Activated CD4-positive, alpha-beta T cell treated with anti-CD3 and anti-CD28 coated beads, Interleukin-2, amount 50 U/mL, for 4 hours (primary cell): ENCODE data around the gene IMMP2L.
A peak's percentile ranks its signal among the peaks of the same experiment; 100 is the strongest.

Experiments used
- DNase-seq, 2 experiments: peaks; one replicate each; pipeline ENCODE4 v3.0.0-alpha.2; 2020

Gene IMMP2L

DNA sequence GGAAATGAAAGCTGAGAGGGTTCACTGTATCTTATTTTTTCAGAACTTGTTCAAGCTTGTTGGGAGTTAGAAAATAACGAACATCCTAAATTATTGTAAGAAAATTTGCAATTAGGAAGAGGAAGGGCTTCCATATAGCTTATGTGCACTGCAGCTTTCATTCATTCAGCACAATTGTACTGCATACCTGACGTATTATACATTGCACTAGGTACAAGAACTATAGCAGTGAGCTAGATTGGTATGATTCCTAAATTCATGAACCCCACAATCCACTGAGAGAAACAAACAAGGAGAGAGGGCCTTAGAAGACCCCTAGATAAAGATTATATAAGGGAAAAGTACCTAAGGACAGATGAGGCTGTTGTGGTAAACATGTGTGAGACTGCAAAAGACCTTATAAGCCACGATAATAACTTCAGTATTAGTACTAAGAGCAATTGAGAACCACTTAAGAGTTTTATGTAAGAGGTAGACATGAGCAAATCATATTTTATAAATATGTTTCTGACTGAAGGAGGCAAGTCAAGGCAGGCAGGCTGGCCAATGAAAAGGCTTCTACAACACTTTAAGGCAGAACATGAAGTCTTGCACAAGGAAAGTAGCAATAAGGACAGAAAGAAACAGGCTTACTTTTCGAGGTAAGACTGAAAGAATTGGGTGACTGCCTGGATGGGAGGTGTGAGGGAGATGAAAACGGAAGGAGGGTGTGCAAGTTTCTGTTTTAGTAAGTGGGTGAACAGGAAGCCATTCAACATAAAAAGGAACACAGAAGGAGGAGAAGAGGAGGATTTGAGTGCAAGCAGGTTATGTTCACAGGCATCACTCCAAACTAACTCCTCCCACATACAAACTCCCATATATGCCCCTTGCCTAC lies 549.3 kb downstream of the IMMP2L start:
- peak; percentile 12 to 23 for DNase-seq

DNA sequence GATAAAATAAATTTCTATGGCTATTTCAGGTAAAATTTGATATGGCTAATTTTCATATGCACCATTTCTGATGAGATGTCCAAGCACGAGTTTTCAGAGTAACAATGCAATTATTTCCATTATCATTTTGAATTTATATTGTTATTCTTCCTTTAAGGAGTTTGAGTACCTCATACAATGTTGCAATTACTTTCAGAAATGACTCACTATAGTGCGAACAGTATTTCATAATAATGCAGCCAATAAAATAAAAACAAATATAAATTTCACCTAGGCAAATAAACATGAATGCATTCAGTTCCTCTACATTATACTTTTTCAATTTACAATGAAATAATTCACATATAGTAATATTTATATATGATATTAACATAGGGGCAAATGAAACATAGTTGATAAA lies 550.1 kb downstream of the IMMP2L start:
- DNase-seq, result no peak

DNA sequence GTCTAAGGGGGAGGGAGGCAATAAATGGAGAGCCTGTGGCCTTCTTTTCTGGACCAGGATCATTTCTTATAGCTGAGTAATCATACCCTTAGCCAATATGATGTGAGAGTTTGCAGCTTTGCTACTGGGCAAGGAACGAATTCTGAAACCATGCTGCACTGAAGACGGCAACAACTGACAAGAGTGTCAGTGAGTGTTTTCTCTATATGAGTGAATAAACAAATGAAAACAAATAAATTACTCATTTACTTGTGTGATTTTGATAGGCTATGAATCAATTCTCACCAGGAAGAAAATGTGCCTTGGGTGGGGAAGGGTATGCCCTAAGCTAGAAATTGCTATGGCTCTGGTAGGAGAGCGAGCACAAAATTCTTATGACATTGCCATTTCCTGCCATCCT lies 550.8 kb downstream of the IMMP2L start:
- no peak for DNase-seq

DNA sequence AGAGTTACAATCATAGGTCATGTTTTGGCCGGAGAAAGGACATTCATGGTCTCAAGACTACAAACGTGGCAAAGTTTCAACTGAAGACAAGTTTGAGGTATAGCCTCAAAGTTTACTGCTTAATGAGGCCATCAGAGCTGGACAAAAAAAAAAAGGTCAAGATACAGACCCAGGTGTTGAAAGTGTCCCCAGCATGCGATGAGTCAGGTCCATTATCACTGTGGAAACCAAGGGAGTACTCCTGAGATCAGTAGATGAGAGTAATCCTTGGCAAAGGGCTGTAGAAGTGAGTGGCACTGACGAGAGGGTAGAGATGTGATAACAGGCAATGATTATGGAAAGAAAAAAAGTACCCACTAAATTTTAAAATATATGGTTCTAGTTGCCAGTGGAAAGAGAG lies 551.5 kb downstream of the IMMP2L start:
- no peak for DNase-seq

DNA sequence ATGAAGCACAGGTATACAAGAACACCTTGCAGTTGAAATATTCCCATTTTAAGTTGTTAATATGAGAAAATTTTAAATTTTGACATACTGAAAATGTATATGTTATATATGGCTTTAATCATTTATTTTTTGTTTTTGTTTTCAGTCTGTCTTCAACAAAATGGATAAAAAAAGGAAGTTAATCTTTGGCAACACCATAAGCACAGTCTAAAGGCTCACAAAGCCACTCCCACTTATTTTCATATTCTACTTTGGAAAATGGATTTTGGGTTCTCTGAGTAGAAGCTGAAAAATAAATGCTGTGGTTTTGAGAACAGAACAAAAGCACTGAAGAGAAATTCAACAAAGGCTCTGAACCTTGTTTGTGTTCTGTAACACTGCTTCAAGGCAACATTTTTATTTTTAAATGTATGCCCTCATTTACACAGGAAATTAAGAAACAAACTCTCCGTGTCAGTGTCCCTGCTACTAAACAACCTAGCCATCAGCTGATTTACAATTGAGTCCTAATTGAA lies 552.7 kb downstream of the IMMP2L start:
- DNase-seq, result no peak

DNA sequence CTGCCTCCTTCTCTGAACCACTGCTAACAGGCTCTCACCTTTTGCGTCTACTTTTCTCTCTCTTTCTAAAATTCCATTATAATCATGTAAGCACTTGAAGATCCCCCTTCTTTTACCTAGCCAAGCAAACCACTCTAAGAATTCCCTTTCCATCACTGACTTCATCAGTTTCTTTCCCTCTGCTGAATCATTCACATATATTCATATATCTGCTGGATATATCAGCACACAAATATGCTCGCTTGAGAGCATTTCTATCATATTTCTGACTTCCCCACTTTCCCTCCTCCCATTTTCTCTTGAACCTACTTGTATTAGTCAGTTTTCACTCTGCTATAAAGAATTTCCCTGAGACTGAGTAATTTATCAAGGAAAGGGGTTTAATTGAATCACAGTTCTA lies 555.6 kb downstream of the IMMP2L start:
- no peak for DNase-seq

DNA sequence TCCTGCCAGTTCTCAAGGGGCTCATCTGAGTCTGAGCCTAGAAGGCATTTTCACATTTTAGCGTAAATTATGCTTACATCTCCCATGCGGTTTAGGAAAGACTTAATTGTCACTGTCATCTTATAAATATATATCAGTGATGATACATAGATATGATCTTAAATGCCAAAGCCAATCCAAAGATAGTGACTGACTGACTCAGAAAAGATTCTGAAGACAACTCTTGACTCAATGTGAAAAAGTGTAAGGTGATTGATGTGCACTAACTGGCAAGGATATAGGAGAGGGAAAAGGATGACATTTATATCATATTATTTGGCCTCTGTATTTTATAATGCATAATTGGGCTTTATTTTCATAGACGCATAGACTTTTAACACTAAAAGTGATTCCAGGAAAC lies 556.3 kb downstream of the IMMP2L start:
- DNase-seq, result no peak

DNA sequence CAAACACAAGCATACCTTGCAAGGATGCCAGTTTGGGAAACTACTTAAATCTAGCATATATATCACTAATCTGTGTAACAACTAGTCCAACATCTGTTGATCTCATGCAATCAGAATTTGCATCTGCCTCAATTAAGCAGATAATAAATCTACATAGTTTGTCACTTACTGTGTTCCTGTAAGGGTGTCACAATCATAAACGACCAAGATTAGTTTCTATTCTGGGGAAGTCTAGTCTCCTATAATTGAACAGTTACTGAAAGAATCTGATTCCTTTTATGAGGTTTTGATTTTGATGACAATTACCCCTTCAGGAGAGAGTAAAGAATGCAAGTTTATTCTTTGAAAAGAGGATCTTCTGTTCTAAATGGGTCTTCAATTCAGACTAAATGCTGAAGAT lies 556.8 kb downstream of the IMMP2L start:
- no peak for DNase-seq

DNA sequence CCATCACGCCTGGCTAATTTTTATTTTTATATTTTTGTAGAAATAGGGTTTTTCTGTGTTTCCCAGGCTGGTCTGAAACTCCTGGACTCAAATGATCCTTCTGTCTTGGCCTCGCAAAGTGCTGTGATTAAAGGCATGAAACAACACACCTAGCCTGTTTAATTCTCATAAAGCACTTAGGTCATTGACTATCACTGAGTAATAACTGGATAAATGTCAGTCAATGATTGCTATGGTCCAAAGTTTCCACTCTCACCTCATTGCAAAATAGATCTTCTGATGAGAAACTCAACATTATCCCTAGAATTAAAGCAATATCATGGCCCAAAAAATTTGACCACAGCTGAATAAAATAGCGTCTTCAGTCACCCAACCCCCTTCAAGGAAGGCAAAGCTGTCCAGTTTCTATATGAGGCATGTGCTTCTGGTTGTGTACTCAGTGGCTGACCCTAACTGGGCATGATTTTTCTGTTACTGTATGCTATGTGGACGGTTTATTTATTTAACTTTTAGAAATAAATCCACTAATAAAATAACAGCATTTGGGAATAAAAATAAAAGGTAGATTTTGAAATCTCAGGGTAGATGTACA lies 557.9 kb downstream of the IMMP2L start:
- DNase-seq, result no peak

DNA sequence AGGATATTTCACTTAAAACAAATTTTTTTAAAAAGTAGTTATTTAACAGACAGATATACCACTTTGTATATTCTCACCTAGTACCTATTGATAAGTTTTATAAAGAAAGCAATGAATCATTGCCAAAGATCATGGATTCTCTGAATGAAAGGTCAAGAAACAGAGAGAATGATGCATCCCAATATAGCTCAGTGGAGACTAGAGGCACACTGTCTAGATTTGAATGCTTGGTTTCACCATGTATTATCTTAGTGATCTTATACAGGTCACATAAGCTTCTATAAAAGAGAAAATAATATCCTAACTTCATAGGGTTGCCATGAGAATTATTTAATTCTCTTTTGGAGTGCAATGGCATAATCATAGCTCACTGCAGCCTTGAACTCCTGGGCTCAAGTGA lies 558.4 kb downstream of the IMMP2L start:
- no peak for DNase-seq

DNA sequence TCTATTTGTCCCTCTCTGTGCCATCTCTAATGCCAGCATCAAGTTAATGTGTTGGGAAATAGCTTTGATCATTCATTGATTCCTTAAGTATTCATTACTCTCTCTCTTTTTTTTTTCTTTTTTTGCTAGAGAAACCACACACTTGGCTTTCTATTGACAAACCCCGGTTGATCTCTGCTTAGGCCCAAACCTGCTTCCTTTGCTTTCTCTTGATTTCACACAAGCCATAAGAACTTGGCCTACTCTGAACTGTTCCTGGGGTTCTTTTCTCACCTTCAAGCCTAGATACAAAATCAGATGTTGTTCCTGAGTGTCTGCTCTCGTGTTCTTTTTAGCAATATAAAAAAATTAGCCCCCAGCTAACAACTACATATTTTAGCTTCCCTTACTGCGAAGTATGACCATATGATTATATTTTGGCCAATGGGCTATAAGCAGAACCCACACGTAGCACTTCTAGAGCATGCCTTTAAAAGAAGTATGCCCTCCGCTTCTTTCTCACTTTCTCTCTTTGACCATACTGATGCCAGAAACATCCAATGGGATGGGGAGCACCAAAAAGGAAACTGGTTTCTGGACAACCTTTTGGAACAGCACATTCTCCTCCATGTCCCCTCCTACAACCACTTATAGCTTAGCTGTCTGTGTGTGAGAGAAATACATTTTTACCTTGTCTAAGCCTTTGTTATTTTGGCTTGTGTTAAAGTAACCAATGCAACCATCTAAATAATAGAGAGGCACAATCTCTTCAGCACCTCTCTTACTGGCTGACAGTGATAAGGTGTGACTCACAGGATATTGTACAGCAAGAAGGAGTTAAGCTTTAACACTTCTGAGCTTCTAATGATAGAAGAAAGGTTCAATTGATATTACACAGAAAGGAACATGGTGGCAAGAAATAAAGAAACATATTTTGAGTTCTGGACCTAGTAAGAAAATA lies 568.0 kb downstream of the IMMP2L start:
- no peak for DNase-seq

DNA sequence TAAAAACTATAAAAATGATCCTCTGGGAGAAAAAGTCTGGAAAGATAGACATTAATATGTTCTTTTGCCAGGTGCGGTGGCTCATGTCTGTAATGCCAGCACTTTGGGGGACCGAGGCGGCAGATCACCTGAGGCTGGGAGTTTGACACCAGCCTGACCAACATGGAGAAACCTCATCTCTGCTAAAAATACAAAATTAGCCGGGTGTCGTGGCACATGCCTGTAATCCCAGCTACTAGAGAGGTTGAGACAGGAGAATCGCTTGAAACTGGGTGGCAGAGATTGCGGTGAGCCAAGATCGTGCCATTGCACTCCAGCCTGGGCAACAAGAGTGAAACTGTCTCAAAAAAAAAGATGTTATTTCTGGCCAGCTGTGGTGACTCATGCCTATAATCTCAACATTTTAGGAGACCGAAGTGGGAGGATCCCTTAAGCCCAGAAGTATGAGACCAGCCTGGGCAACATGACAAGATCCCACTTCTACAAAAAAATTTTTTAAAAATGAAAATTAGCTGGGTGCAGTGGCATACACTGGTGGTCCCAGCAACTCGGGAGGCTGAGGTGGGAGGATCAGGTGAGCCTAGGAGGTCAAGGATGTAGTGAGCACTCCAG lies 573.3 kb downstream of the IMMP2L start:
- DNase-seq, result no peak

DNA sequence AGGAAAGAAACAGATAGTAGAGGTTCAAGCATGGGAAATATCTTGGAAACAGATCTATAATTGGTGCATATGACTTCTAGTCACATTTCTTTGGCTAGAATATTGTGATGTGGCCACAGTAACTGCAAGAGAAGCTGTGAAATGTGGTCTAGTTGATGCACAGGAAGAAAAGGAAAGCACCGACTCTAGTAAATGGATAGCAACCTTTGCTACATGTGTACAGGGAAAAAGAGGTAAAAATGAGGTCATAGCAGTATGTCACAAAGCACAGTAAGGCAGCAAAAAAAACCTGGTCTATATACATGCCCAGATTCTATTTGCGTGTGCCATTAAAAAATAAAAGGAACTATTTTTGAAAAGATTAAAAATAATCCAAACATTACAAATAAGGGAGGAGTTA lies 573.9 kb downstream of the IMMP2L start:
- no peak for DNase-seq

DNA sequence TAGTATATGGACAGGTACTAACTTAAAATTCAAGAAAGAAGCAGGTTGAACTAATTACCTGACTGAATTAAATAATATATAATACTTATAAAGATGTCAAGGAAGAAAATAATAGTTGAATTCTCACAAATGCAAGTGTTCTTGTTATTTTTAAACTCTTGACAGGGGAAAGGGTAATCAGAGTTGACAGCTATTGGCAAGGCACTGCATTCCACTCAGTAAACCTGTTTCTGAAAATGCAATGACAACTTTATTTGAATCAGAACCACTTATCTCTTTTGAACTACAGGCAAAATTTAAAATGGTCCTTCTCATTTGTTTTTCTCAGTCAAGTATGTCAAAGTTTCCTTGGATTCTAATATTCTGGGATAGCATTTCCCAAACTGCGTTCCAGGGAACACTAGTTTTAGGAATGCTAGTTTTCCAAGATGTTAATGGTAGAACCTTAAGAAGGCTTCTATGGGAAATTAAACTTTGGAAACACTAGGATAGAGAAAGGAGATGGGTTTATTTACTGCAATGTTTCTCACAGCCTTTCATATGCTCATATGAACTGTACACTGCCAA lies 575.1 kb downstream of the IMMP2L start:
- no peak for DNase-seq

DNA sequence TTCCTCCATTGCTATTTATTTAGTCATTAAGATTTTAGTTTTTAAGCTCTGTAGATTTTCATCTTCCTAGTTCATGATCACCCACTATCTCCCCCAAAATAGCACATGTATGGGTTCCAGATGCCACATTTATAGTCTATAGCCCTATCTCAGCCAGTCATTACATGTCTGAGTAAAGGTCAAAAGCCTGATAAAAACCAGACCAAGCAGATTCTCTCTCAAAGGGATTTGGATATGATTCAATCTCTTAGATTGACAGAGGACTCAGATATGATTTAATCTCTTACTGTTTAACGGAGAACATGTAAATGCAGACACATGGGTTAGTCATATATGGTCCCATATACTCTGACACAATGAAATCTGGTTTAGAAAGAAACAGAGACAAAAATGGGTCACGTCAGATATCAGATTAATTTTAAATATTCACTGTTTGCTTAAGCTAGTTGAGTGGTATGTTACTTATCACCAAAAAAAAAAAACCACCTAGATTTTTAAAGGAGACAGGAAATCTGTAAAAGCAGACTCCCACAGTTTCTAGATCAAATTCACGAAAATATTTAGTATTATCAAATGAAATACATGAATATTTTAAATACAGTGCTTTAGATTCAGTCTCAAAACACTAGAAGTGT lies 578.4 kb downstream of the IMMP2L start:
- DNase-seq, result no peak

DNA sequence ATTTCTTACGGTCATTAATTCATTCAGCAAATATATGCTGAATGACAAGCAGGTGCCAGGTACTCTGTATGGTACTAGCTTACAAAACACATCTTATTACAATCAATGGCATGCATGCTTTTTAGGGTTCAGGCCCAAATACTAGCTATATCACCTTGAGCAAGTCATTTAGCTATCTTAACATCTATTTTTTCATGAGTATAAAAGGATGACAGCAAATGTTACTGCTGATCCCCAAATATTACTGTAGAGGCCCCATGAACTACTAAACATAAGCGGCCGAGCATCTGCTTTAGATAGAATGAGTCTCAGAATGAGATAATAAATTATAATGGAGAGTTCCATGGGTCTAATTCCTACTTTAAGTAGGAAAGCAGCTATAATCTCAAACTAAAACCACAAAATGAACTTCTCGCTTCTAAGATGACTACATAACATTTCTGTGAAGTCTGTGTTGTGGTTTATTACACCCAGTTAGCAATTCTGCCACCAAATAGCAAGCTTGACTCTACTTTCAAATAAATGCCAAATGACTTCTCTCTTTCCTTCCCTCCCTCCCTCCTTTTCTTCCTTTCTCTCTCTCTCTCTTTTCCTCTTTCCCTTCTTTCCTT lies 585.1 kb downstream of the IMMP2L start:
- DNase-seq, result no peak

DNA sequence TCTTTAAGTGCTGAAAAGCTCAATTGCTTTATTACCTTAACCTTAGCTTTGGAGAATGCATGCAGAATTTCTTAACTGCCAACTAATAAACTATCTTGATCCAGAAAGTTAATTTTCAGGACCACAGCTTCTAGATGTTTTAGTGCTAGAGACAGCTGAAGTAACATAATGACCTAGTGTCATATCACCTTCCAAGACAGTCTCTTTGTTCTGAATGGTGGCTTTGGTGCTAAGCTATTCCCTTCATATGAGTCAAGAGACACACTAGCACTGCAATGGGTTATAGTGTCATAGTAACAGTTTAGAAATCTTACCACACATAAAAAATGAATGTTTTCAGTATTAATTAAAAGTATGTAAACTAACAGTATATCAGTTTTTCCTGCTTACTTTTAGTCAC lies 586.8 kb downstream of the IMMP2L start:
- DNase-seq, result no peak

DNA sequence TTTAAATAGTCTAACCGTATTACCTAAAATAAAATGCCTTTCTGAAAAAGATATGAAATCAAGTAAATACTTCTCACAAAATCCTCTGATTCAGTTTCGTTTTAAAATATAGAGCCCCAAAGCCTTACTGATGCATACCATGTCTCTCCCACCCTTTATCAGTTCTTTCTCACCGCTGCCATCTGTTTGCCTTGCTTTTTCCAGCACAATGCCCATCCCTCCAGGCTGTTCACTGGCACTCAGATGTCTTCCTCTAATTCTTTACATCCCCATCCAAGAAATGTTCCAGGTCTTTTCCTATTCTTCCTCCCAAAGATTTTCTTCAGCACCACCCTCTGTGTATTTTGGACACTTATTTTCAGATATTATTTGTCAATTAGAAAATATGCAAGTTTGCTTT lies 587.9 kb downstream of the IMMP2L start:
- no peak for DNase-seq

DNA sequence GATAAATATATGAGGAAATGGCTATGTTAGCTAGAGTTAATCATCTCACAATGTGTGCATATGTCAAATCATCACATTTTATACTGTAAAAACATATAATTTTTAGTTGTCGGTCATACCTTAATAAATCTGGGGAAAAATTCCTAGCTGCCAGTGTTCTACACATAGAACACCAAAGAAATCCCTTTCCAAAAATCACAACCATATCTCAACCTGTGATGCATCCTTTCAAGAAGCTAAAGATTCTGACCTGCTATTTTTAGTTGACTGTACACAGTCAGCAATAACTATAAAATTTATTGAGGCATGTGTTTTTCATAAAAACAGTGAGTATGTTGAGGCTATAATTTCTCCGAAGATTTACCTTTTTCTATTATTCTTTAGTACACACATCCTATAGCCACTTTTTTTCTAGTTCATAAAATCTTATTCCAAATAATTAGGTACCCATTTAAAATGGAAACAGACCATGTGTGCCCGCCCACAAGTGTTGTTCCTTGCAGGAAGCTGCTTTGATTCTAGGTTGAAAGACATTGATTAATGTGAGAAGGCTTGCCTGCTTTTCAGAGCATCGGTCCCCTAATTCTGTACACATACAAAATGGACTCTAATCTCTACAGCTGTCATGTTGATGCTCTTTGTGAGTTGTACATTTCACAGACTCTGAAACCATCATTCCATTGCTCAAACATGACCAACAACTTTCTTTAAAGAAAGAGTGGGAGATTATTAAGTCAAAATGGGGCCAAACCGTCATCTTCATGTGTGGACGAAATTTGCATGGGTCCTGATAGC lies 588.9 kb downstream of the IMMP2L start:
- no peak for DNase-seq

DNA sequence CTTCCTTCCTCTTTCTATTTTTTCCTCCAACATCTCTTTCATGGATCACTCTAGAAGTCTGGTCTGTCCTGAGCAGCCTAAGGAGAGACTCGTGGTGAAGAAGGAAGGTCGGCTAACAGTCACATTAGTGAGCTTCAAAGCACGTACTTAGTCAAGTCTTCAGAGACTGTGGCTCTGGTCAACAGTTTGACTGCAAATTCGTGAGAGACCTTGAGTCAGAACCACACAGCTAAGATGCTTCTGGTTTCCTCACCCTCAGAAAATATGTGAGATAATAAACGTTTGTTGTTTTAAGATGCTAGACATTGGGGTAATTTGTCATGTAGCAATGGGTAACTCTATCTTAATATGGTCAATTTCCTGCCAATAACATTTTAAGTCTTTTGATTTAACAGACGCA lies 597.5 kb downstream of the IMMP2L start:
- DNase-seq, result no peak

DNA sequence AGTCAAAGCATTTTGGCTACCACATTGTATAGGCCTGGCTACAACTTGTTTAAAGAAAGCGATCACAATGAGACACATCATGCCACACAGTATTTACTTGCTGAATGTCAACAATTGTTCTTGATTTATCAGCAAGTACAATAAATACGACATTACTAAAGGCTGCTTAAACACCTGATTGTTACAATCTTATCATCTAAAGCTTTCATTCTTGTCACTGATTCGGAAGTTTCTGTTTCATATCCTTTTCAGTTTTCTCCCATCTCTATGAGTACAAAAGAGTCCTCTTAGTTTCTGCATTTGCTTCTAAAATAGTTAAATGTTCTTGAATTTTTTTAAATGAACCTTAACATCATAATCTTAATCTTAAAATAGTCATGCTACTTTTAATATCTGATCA lies 599.5 kb downstream of the IMMP2L start:
- DNase-seq, result no peak
